IPS-15b (cell line): ENCODE data around the gene CYP27C1.

Experiments used
- H3K27me3 ChIP-seq: one replicate; pipeline ENCODE4 v1.6.1; 2013; ENCODE audit warnings: low read length; ENCODE audit not compliant: control insufficient read depth, insufficient read depth
- H3K36me3 ChIP-seq: one replicate; pipeline ENCODE4 v1.6.1; 2013; ENCODE audit warnings: low read length; ENCODE audit not compliant: control insufficient read depth, insufficient read depth
- H3K4me1 ChIP-seq: one replicate; pipeline ENCODE4 v1.6.1; 2013; ENCODE audit warnings: mild to moderate bottlenecking, low read length; ENCODE audit not compliant: control insufficient read depth, insufficient read depth
- H3K4me3 ChIP-seq: one replicate; pipeline ENCODE4 v1.5.1; 2013; ENCODE audit warnings: low read depth, low read length
- H3K9ac ChIP-seq: one replicate; pipeline ENCODE4 v1.6.1; 2013; ENCODE audit warnings: low read depth, mild to moderate bottlenecking, low read length
- H3K9me3 ChIP-seq: one replicate; pipeline ENCODE4 v1.6.1; 2013; ENCODE audit warnings: mild to moderate bottlenecking, low read length; ENCODE audit not compliant: control insufficient read depth, insufficient read depth

CYP27C1 gene

GRCh38 chr2:127197475-127198385 lies 22.4 kb downstream of the CYP27C1 start:
- Histone ChIP-seq H3K4me3 (peak overlapping the region; percentile 41), H3K27me3 (no peaks in the 10 kb centered on the region), H3K9me3 (no peaks in the 10 kb centered on the region), H3K4me1 (peaks cover 18% of the 10 kb centered on the region), H3K9ac (no peak overlapping the region), H3K36me3 (no peaks in the 10 kb centered on the region)

- H3K9ac ChIP-seq, result no peak overlapping the region
- H3K9me3 ChIP-seq, result no peaks in the 10 kb centered on the region
- H3K4me1 ChIP-seq, result peaks cover 18% of the 10 kb centered on the region
- no peaks in the 10 kb centered on the region for H3K36me3 ChIP-seq
- no peaks in the 10 kb centered on the region for H3K27me3 ChIP-seq
- no peak overlapping the region for H3K4me3 ChIP-seq
Observed at GRCh38 chr2:127196998-127197397, 23.1 kb downstream of the CYP27C1 start.

- Histone ChIP-seq H3K4me1 (peaks cover 18% of the 10 kb centered on the region), H3K9me3 (no peaks in the 10 kb centered on the region), H3K36me3 (no peaks in the 10 kb centered on the region), H3K27me3 (no peaks in the 10 kb centered on the region), H3K9ac (no peak overlapping the region), H3K4me3 (no peak overlapping the region)
Observed at GRCh38 chr2:127196549-127196948, 23.6 kb downstream of the CYP27C1 start.

GRCh38 chr2:127195140-127196074 lies 24.7 kb downstream of the CYP27C1 start:
- no peaks in the 10 kb centered on the region for H3K9me3 ChIP-seq
- no peak overlapping the region for H3K9ac ChIP-seq
- no peaks in the 10 kb centered on the region for H3K36me3 ChIP-seq
- peaks cover 16% of the 10 kb centered on the region for H3K4me1 ChIP-seq
- no peak overlapping the region for H3K4me3 ChIP-seq
- H3K27me3 ChIP-seq, result no peaks in the 10 kb centered on the region

- H3K4me1 ChIP-seq, result peaks cover 16% of the 10 kb centered on the region
- no peaks in the 10 kb centered on the region for H3K9me3 ChIP-seq
- no peak overlapping the region for H3K4me3 ChIP-seq
- H3K9ac ChIP-seq, result no peak overlapping the region
- no peaks in the 10 kb centered on the region for H3K36me3 ChIP-seq
- no peaks in the 10 kb centered on the region for H3K27me3 ChIP-seq
Observed at GRCh38 chr2:127194447-127194846, 25.7 kb downstream of the CYP27C1 start.

GRCh38 chr2:127193967-127194280 lies 26.2 kb downstream of the CYP27C1 start:
- H3K4me3 ChIP-seq, result no peak overlapping the region

GRCh38 chr2:127193164-127193966 lies 26.7 kb downstream of the CYP27C1 start:
- Histone ChIP-seq H3K9me3 (no peaks in the 10 kb centered on the region), H3K9ac (no peak overlapping the region), H3K27me3 (no peaks in the 10 kb centered on the region), H3K4me3 (no peak overlapping the region), H3K4me1 (peaks cover 16% of the 10 kb centered on the region), H3K36me3 (no peaks in the 10 kb centered on the region)

More at GRCh38 chr2:127193967-127194280, 26.2 kb downstream of the CYP27C1 start:
- Histone ChIP-seq H3K9me3 (no peaks in the 10 kb centered on the region), H3K27me3 (no peaks in the 10 kb centered on the region), H3K9ac (no peak overlapping the region), H3K4me1 (peaks cover 16% of the 10 kb centered on the region), H3K36me3 (no peaks in the 10 kb centered on the region)

- H3K36me3 ChIP-seq, result no peaks in the 10 kb centered on the region
- H3K4me1 ChIP-seq, result peaks cover 20% of the 10 kb centered on the region
- H3K9me3 ChIP-seq, result no peaks in the 10 kb centered on the region
- H3K4me3 ChIP-seq, result no peak overlapping the region
- H3K27me3 ChIP-seq, result no peaks in the 10 kb centered on the region
- no peak overlapping the region for H3K9ac ChIP-seq
Observed at GRCh38 chr2:127191331-127192219, 28.5 kb downstream of the CYP27C1 start.

GRCh38 chr2:127188797-127189196 lies 31.3 kb downstream of the CYP27C1 start:
- Histone ChIP-seq H3K36me3 (no peaks in the 10 kb centered on the region), H3K27me3 (no peaks in the 10 kb centered on the region), H3K4me1 (peaks cover 13% of the 10 kb centered on the region), H3K9me3 (no peaks in the 10 kb centered on the region), H3K4me3 (no peak overlapping the region), H3K9ac (no peak overlapping the region)

GRCh38 chr2:127187831-127188230 lies 32.3 kb downstream of the CYP27C1 start:
- H3K9me3 ChIP-seq, result no peaks in the 10 kb centered on the region
- H3K27me3 ChIP-seq, result no peaks in the 10 kb centered on the region
- no peak overlapping the region for H3K4me3 ChIP-seq
- no peaks in the 10 kb centered on the region for H3K36me3 ChIP-seq
- peaks cover 13% of the 10 kb centered on the region for H3K4me1 ChIP-seq
- H3K9ac ChIP-seq, result no peak overlapping the region
